Uterus (tissue), 2 donors: ENCODE measurements around the gene TFPI.

ENCODE experiments used
- CTCF ChIP-seq, 4 experiments: fragments of 200-600 bp in 2 of 4; fragments of 450-650 bp in 2 of 4; sonication (generic) in 2 of 4; IDR thresholded peaks; one replicate each; pipeline ENCODE4 v1.5.1; 2016 to 2019; ENCODE audit warnings: antibody characterized with exemption in 4 of 4, mild to moderate bottlenecking in 2 of 4, moderate library complexity in 1 of 4
- POLR2A ChIP-seq, 2 donors: fragments of 450-650 bp; IDR thresholded peaks; one replicate each; pipeline ENCODE4 v1.6.1; 2016; ENCODE audit warnings: antibody characterized with exemption in 2 of 2, mild to moderate bottlenecking in 1 of 2, moderate library complexity in 1 of 2

GRCh38 chr2:187506416-187506815 is 47.8 kb downstream of the TFPI start:
- TF ChIP-seq CTCF (IDR thresholded peaks at IDR 0.05) (no peak), POLR2A (IDR thresholded peaks at IDR 0.05) (no peak)
